Thoracic aorta (tissue), 2 donors: ENCODE measurements around the gene GFOD2. TPM values are rescaled to one million over a fixed set of nuclear protein-coding genes. Genes with fewer than 3 reads are reported as not detected.

Experiments used
- ATAC-seq: fragments of 150-250 bp; one replicate; pipeline ENCODE4 v1.8.0; 2017; ENCODE audit warnings: low read depth; ENCODE audit not compliant: insufficient number of reproducible peaks, low FRiP score
- DNase-seq: peaks from one replicate; pipeline ENCODE4 v3.0.0-alpha.2; 2020; ENCODE audit warnings: low spot score
- H3K27ac ChIP-seq, 2 donors: fragments of 200-600 bp; sonication (generic); 1 replicate in 1 of 2; 2 replicates in 1 of 2; pipeline ENCODE4 v1.5.1; 2016; ENCODE audit warnings: mild to moderate bottlenecking in 2 of 2, moderate library complexity in 2 of 2
- H3K27me3 ChIP-seq: fragments of 200-600 bp; sonication (generic); replicated peaks from 2 replicates; pipeline ENCODE4 v1.6.0; 2016; ENCODE audit warnings: mild to moderate bottlenecking; ENCODE audit not compliant: insufficient read depth
- H3K36me3 ChIP-seq: fragments of 200-600 bp; sonication (generic); one replicate; pipeline ENCODE4 v1.5.1; 2016
- H3K4me1 ChIP-seq, 2 donors: fragments of 200-600 bp; sonication (generic); 1 replicate in 1 of 2; 2 replicates in 1 of 2; pipeline versions ENCODE4 v1.5.1 to v1.6.0; 2016; ENCODE audit warnings: low read depth in 2 of 2, mild to moderate bottlenecking in 1 of 2; ENCODE audit not compliant: control insufficient read depth in 1 of 2
- H3K4me3 ChIP-seq: fragments of 200-600 bp; sonication (generic); 2 replicates; pipeline ENCODE4 v1.5.1; 2016; ENCODE audit warnings: mild to moderate bottlenecking
- H3K9me3 ChIP-seq: fragments of 200-600 bp; sonication (generic); 2 replicates; pipeline ENCODE4 v1.5.1; 2016
- total RNA-seq, 2 donors: library from RNA; depleted of rRNA; stranded (reverse); fragments of >200 nt; gene quantifications; one replicate each; pipeline versions ENCODE4 v1.1.0 to v1.2.3, GENCODE V29; 2016
- TF ChIP-seq, protein P1 (sequence below): fragments of 200-600 bp; sonication (generic); IDR thresholded peaks from one replicate; pipeline ENCODE4 v1.5.1; 2019; ENCODE audit warnings: antibody characterized with exemption

GFOD2 gene
- total RNA-seq, 2 donors from 2014 or later, result 13.3 to 19.2 TPM

GRCh38 chr16:67667817-67668494 is 51.2 kb downstream of the GFOD2 start:
- peak overlapping the region; percentile 92 for H3K4me3 ChIP-seq
- H3K27me3 ChIP-seq, result no peaks in the 10 kb centered on the region
- H3K4me1 ChIP-seq, result peaks cover 14 to 24% of the 10 kb centered on the region in 2 donors
- H3K36me3 ChIP-seq, result no peaks in the 10 kb centered on the region
- peak overlapping the region; percentile 81 to 90 for H3K27ac ChIP-seq
- TF ChIP-seq, protein P1, sequence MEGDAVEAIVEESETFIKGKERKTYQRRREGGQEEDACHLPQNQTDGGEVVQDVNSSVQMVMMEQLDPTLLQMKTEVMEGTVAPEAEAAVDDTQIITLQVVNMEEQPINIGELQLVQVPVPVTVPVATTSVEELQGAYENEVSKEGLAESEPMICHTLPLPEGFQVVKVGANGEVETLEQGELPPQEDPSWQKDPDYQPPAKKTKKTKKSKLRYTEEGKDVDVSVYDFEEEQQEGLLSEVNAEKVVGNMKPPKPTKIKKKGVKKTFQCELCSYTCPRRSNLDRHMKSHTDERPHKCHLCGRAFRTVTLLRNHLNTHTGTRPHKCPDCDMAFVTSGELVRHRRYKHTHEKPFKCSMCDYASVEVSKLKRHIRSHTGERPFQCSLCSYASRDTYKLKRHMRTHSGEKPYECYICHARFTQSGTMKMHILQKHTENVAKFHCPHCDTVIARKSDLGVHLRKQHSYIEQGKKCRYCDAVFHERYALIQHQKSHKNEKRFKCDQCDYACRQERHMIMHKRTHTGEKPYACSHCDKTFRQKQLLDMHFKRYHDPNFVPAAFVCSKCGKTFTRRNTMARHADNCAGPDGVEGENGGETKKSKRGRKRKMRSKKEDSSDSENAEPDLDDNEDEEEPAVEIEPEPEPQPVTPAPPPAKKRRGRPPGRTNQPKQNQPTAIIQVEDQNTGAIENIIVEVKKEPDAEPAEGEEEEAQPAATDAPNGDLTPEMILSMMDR, result peak; percentile 92
- peak; percentile 54 for DNase-seq
- ATAC-seq, result peak; percentile 73
- no peaks in the 10 kb centered on the region for H3K9me3 ChIP-seq

GRCh38 chr16:67667453-67667816 is 51.7 kb downstream of the GFOD2 start:
- ATAC-seq (no peak), DNase-seq (no peak)
- Histone ChIP-seq H3K4me3 (peak overlapping the region; percentile 92), H3K27ac (peak overlapping the region; percentile 81 to 90), H3K4me1 (peaks cover 14 to 24% of the 10 kb centered on the region in 2 donors), H3K27me3 (no peaks in the 10 kb centered on the region), H3K9me3 (no peaks in the 10 kb centered on the region), H3K36me3 (no peaks in the 10 kb centered on the region)
- TF ChIP-seq, protein P1, result no peak

DNA sequence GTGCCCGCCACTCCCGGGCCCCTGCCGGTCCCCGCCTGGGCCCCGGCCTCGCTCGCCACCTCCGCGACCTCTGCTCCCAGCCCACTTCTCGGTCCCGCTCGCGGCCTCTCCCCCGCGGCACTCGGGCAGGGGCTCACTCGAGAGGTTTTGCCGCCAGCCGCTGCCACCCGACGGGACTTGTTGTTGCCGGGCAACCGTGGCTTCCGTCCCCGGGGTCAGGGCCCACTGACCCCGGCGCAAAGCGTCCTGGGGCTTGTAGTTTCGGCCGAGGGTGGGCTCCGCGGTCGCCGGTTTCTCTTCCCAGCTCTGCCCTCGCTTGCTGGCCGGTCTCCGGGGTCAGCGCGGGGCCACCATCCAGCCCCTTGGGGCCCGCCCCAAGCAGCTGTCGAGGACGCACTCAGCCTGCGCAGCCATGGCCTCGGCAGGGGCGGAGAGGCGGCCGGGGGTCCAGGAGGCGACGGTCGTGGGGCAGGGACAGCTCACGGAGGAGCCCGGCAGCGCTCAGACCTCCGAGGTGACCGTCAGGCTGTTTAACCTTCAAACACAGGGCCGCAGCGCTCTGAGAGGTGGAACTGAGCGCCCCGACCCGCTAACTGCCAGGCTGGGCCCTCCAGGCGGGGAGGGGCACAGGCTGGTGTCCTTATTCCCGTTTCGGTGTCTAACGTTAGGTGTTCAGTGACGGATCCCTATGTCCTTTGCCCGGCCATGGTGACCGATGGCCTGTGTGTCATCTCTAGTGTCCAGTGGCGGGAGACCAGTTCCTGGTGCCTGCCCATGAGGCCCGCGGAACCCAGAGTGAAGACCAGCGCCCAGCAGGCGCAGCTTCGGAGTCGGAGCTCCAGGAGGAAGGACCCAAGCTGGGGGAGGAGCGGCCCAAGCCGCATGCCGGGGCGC is 52.3 kb downstream of the GFOD2 start, which contains the start of the genes C16orf86 and ENKD1:
C16orf86 (plus strand) TSS at position 256 of the 894 bp plus-strand sequence; CDS start at position 413, 157 bp downstream.
ENKD1 (minus strand) TSS at position 192 of the 894 bp plus-strand sequence. CDS start 308 bp downstream, outside the sequence.
- Histone ChIP-seq H3K36me3 (no peaks in the 10 kb centered on the region), H3K27ac (peak within 1 kb of the TSS; percentile 81 to 90), H3K4me3 (peak within 1 kb of the TSS; percentile 92), H3K9me3 (no peaks in the 10 kb centered on the region), H3K27me3 (no peaks in the 10 kb centered on the region), H3K4me1 (peaks cover 14 to 24% of the 10 kb centered on the region in 2 donors)
- peak; percentile 21 for ATAC-seq
- no peak for DNase-seq
- TF ChIP-seq, protein P1, result no peak

- H3K36me3 ChIP-seq, result no peaks in the 10 kb centered on the region
- H3K4me1 ChIP-seq, result peaks cover 18 to 31% of the 10 kb centered on the region in 2 donors
- peak overlapping the region; percentile 92 for H3K4me3 ChIP-seq
- H3K9me3 ChIP-seq, result no peaks in the 10 kb centered on the region
- H3K27ac ChIP-seq, result peak overlapping the region in 1 of 2 donors; percentile 81
- ATAC-seq, result no peak
- TF ChIP-seq, protein P1, result no peak
- DNase-seq, result no peak
- H3K27me3 ChIP-seq, result no peaks in the 10 kb centered on the region
These were observed 53.0 kb downstream of the GFOD2 start for GRCh38 chr16:67666032-67666551.

DNA sequence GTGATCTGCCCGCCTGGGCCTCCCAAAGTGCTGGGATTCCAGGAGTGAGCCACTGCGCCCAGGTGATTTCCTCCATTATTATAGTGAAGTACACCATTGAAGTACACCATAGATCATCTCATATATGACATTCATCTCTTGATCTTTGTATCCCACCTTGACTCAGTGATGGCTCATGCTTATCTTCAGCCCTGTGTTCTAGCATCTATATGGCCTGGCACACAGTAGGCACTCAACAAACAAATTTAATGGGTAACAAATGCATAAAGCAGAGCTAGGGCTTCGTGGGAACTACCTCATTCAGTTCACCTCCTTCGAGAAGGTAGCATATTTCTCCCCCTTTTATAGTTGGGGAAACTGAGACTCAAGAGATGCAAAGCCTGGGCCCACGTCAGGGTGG is 53.5 kb downstream of the GFOD2 start:
- no peaks in the 10 kb centered on the region for H3K27me3 ChIP-seq
- peak overlapping the region; percentile 92 for H3K4me3 ChIP-seq
- H3K9me3 ChIP-seq, result no peaks in the 10 kb centered on the region
- no peak for ATAC-seq
- peaks cover 19 to 32% of the 10 kb centered on the region in 2 donors for H3K4me1 ChIP-seq
- no peaks in the 10 kb centered on the region for H3K36me3 ChIP-seq
- TF ChIP-seq, protein P1, result no peak
- no peak for DNase-seq
- no peak overlapping the region for H3K27ac ChIP-seq
